Liver (tissue), 3 donors: Measurements from ENCODE around the gene LDB2.

Experiments used
- CTCF ChIP-seq: fragments of 150-350 bp; IDR thresholded peaks from 2 replicates; pipeline ENCODE4 v1.5.1; 2017; ENCODE audit warnings: improper control_type of control experiment, low read depth, low read length; ENCODE audit not compliant: missing input control
- JUND ChIP-seq, 2 donors: IDR thresholded peaks; 2 replicates each; pipeline ENCODE4 v1.6.1; 2016; ENCODE audit warnings: antibody characterized with exemption in 2 of 2
- TF ChIP-seq, protein P1 (sequence below): IDR thresholded peaks from 2 replicates; pipeline ENCODE4 v1.6.1; 2016; ENCODE audit warnings: antibody characterized with exemption
- donor health status: healthy.
- donor health status: healthy.

DNA sequence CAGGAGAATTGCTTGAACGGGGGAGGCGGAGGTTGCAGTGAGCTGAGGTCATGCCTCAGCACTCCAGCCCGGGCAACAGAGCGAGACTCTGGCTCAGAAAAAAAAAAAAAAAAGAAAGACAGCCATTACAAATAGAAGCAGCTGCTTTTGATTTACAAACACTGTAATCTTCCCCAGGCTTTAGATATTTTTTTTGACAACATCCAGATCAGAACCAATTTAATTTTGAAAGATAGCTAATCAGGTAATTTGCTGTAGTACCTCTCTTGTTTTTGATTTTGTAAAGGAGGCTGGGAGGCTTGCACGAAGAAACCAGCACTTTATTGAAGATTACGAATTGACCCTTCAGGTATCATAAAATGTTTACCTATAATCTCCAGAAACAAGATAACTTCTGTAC lies 107.0 kb downstream of the LDB2 start:
- TF ChIP-seq JUND (IDR thresholded peaks at IDR 0.05) (no peak), CTCF (no peak)
- TF ChIP-seq, protein P1, sequence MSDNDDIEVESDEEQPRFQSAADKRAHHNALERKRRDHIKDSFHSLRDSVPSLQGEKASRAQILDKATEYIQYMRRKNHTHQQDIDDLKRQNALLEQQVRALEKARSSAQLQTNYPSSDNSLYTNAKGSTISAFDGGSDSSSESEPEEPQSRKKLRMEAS = no peak
